ENCODE measurements around the gene KIF26B. TPM values are rescaled to one million over a fixed set of nuclear protein-coding genes. Genes with fewer than 3 reads are reported as not detected.
"Not testable (repeated sequence)": the region's sequence is repeated elsewhere in the genome, so short reads cannot be mapped to it uniquely, and the experiment has no call there.

KIF26B gene
- total RNA-seq, 1 experiment from 2014 or later = 1.2 TPM

DNA sequence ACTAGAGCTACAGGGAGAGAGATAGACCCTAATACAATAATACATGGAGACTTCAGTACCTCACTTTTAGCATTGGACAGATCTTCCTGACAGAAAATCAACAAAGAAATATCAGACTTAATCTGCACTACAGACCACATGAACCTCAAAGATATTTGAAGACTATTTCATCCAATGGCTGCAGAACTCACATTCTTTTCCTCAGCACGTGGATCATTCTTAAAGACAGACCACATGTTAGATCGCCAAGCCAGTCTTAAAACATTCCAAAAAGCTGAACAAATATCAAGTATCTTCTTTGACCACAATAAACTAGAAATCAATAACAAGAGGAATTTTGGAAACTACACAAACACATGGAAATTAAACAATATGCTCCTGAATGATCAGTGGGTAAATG is 576.0 kb downstream of the KIF26B start:
- no peaks in the 10 kb centered on the region; the same call in 1 of the 2 replicates for H3K36me3 Mint-ChIP-seq
- DNase-seq (ENCODE audit: low spot score) (no peak), ATAC-seq (no peak)
- CTCF ChIA-PET = no interaction called here
- POLR2A ChIA-PET = interaction anchor here (1.0 kb wide), 1 partner anchor 33 kb away, joined by 3 read pairs; no protein-coding TSS in a partner anchor
- no peak overlapping the region for H3K4me3 Mint-ChIP-seq
- H3K4me1 Mint-ChIP-seq = no peaks in the 10 kb centered on the region
- H3K27me3 Mint-ChIP-seq (ENCODE audit: low read depth) = no peaks in the 10 kb centered on the region
- no peak overlapping the region for H3K27ac Mint-ChIP-seq
- H3K9me3 Mint-ChIP-seq = peaks cover 40% of the 10 kb centered on the region
- TF ChIP-seq OVOL2 (CRISPR knock-in tag; IDR thresholded peaks at IDR 0.05; ENCODE audit: borderline replicate concordance) (no peak), ZNF416 (CRISPR knock-in tag; IDR thresholded peaks at IDR 0.05) (no peak)
- TF ChIP-seq, protein P1, sequence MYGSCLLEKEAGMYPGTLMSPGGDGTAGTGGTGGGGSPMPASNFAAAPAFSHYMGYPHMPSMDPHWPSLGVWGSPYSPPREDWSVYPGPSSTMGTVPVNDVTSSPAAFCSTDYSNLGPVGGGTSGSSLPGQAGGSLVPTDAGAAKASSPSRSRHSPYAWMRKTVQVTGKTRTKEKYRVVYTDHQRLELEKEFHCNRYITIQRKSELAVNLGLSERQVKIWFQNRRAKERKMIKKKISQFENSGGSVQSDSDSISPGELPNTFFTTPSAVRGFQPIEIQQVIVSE (CRISPR knock-in tag; IDR thresholded peaks at IDR 0.05; ENCODE audit: borderline replicate concordance) = no peak
- TF ChIP-seq, protein P2, sequence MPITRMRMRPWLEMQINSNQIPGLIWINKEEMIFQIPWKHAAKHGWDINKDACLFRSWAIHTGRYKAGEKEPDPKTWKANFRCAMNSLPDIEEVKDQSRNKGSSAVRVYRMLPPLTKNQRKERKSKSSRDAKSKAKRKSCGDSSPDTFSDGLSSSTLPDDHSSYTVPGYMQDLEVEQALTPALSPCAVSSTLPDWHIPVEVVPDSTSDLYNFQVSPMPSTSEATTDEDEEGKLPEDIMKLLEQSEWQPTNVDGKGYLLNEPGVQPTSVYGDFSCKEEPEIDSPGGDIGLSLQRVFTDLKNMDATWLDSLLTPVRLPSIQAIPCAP (CRISPR knock-in tag; IDR thresholded peaks at IDR 0.05) = no peak
- TF ChIP-seq, protein P3, sequence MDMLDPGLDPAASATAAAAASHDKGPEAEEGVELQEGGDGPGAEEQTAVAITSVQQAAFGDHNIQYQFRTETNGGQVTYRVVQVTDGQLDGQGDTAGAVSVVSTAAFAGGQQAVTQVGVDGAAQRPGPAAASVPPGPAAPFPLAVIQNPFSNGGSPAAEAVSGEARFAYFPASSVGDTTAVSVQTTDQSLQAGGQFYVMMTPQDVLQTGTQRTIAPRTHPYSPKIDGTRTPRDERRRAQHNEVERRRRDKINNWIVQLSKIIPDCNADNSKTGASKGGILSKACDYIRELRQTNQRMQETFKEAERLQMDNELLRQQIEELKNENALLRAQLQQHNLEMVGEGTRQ (CRISPR knock-in tag; IDR thresholded peaks at IDR 0.05) = no peak

DNA sequence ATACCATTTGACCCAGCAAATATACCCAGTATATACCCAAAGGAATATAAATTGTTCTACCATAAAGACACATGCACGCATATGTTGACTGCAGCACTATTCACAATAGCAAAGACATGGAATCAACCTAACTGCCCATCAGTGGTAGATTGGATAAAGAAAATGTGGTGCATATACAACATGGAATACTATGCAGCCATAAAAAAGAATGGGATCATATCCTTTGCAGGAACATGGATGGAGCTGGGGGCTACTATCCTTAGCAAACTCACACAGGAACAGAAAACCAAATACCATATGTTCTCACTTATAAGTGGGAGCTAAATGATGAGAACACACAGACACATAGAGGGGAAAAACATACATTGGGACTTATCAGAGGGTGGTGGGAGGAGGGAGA is 585.6 kb downstream of the KIF26B start:
- H3K4me1 Mint-ChIP-seq; H3K9me3 Mint-ChIP-seq; H3K27ac Mint-ChIP-seq; H3K36me3 Mint-ChIP-seq; H3K27me3 Mint-ChIP-seq (ENCODE audit: low read depth); POLR2A ChIA-PET; CTCF ChIA-PET; H3K4me3 Mint-ChIP-seq; DNase-seq (ENCODE audit: low spot score); ATAC-seq: not testable (repeated sequence)

DNA sequence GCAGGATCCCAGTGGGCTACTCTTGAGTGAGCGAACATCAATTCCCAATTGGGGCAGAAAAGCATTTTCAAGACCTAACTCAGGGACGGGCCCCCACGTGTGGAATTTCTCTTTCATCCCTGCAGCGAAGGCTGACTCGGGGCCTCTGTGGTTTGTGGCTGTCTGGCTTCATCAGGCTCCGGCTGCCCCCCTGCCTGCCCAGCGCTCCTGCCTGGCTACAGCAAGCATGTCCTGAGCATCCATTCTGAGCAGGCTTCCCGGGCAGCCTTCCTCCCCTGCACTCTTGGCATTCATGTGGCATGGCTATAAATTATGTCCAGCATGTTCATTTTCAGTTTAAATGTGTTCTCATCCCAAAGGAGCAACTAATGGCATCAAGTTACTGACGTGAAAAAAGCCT is 588.1 kb downstream of the KIF26B start:
- ATAC-seq (no peak), DNase-seq (ENCODE audit: low spot score) (no peak)
- Mint-ChIP-seq H3K36me3 (peaks cover 5% of the 10 kb centered on the region), H3K4me3 (no peak overlapping the region), H3K27ac (no peak overlapping the region), H3K9me3 (peaks cover 24% of the 10 kb centered on the region), H3K4me1 (no peaks in the 10 kb centered on the region), H3K27me3 (ENCODE audit: low read depth) (no peaks in the 10 kb centered on the region)
- TF ChIP-seq, protein P4, sequence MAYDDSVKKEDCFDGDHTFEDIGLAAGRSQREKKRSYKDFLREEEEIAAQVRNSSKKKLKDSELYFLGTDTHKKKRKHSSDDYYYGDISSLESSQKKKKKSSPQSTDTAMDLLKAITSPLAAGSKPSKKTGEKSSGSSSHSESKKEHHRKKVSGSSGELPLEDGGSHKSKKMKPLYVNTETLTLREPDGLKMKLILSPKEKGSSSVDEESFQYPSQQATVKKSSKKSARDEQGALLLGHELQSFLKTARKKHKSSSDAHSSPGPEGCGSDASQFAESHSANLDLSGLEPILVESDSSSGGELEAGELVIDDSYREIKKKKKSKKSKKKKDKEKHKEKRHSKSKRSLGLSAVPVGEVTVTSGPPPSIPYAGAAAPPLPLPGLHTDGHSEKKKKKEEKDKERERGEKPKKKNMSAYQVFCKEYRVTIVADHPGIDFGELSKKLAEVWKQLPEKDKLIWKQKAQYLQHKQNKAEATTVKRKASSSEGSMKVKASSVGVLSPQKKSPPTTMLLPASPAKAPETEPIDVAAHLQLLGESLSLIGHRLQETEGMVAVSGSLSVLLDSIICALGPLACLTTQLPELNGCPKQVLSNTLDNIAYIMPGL (CRISPR knock-in tag; IDR thresholded peaks at IDR 0.05) = no peak
- TF ChIP-seq ETV6 (CRISPR knock-in tag; IDR thresholded peaks at IDR 0.05) (no peak), ELF4 (CRISPR knock-in tag; IDR thresholded peaks at IDR 0.05; ENCODE audit: low read depth) (no peak), SMAD3 (CRISPR knock-in tag; IDR thresholded peaks at IDR 0.05; ENCODE audit: borderline replicate concordance) (no peak), GTF2I (CRISPR knock-in tag; conservative IDR thresholded peaks at IDR 0.05) (no peak), ZNF219 (CRISPR knock-in tag; IDR thresholded peaks at IDR 0.05; ENCODE audit: borderline replicate concordance) (no peak), ZNF423 (CRISPR knock-in tag; IDR thresholded peaks at IDR 0.05) (no peak), NR3C1 (CRISPR knock-in tag; conservative IDR thresholded peaks at IDR 0.05; ENCODE audit: low read depth) (no peak)
- TF ChIP-seq, protein P5, sequence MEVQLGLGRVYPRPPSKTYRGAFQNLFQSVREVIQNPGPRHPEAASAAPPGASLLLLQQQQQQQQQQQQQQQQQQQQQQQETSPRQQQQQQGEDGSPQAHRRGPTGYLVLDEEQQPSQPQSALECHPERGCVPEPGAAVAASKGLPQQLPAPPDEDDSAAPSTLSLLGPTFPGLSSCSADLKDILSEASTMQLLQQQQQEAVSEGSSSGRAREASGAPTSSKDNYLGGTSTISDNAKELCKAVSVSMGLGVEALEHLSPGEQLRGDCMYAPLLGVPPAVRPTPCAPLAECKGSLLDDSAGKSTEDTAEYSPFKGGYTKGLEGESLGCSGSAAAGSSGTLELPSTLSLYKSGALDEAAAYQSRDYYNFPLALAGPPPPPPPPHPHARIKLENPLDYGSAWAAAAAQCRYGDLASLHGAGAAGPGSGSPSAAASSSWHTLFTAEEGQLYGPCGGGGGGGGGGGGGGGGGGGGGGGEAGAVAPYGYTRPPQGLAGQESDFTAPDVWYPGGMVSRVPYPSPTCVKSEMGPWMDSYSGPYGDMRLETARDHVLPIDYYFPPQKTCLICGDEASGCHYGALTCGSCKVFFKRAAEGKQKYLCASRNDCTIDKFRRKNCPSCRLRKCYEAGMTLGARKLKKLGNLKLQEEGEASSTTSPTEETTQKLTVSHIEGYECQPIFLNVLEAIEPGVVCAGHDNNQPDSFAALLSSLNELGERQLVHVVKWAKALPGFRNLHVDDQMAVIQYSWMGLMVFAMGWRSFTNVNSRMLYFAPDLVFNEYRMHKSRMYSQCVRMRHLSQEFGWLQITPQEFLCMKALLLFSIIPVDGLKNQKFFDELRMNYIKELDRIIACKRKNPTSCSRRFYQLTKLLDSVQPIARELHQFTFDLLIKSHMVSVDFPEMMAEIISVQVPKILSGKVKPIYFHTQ (CRISPR knock-in tag; IDR thresholded peaks at IDR 0.05) = no peak
- TF ChIP-seq, protein P3 (CRISPR knock-in tag; IDR thresholded peaks at IDR 0.05) = no peak
- TF ChIP-seq, protein P6, sequence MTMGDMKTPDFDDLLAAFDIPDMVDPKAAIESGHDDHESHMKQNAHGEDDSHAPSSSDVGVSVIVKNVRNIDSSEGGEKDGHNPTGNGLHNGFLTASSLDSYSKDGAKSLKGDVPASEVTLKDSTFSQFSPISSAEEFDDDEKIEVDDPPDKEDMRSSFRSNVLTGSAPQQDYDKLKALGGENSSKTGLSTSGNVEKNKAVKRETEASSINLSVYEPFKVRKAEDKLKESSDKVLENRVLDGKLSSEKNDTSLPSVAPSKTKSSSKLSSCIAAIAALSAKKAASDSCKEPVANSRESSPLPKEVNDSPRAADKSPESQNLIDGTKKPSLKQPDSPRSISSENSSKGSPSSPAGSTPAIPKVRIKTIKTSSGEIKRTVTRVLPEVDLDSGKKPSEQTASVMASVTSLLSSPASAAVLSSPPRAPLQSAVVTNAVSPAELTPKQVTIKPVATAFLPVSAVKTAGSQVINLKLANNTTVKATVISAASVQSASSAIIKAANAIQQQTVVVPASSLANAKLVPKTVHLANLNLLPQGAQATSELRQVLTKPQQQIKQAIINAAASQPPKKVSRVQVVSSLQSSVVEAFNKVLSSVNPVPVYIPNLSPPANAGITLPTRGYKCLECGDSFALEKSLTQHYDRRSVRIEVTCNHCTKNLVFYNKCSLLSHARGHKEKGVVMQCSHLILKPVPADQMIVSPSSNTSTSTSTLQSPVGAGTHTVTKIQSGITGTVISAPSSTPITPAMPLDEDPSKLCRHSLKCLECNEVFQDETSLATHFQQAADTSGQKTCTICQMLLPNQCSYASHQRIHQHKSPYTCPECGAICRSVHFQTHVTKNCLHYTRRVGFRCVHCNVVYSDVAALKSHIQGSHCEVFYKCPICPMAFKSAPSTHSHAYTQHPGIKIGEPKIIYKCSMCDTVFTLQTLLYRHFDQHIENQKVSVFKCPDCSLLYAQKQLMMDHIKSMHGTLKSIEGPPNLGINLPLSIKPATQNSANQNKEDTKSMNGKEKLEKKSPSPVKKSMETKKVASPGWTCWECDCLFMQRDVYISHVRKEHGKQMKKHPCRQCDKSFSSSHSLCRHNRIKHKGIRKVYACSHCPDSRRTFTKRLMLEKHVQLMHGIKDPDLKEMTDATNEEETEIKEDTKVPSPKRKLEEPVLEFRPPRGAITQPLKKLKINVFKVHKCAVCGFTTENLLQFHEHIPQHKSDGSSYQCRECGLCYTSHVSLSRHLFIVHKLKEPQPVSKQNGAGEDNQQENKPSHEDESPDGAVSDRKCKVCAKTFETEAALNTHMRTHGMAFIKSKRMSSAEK (CRISPR knock-in tag; IDR thresholded peaks at IDR 0.05; ENCODE audit: borderline replicate concordance) = no peak
- TF ChIP-seq, protein P7, sequence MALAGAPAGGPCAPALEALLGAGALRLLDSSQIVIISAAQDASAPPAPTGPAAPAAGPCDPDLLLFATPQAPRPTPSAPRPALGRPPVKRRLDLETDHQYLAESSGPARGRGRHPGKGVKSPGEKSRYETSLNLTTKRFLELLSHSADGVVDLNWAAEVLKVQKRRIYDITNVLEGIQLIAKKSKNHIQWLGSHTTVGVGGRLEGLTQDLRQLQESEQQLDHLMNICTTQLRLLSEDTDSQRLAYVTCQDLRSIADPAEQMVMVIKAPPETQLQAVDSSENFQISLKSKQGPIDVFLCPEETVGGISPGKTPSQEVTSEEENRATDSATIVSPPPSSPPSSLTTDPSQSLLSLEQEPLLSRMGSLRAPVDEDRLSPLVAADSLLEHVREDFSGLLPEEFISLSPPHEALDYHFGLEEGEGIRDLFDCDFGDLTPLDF (CRISPR knock-in tag; IDR thresholded peaks at IDR 0.05) = no peak
- ChIA-PET POLR2A (no interaction called here), CTCF (no interaction called here)
